Adrenal gland (tissue), 5 donors: ENCODE measurements around the gene FLT3LG.
A peak's percentile ranks its signal among the peaks of the same experiment; 100 is the strongest.

Experiments used
- CTCF ChIP-seq, 6 experiments: fragments of 450-650 bp in 4 of 6; fragments of 200-600 bp in 2 of 6; sonication (generic) in 1 of 6; IDR thresholded peaks; 1 replicate in 5 of 6; 2 replicates in 1 of 6; pipeline versions ENCODE4 v1.5.1 to v1.8.0; 2016 to 2021; ENCODE audit warnings: antibody characterized with exemption in 6 of 6, mild to moderate bottlenecking in 2 of 6, moderate library complexity in 1 of 6
- POLR2A ChIP-seq, 2 donors: fragments of 450-650 bp; IDR thresholded peaks; one replicate each; pipeline ENCODE4 v1.6.1; 2017; ENCODE audit warnings: antibody characterized with exemption in 2 of 2, mild to moderate bottlenecking in 2 of 2, moderate library complexity in 1 of 2
- donor health status: DM: no; HTN: no; CAD: no.

GRCh38 chr19:49443366-49444099, 30.5 kb upstream of the FLT3LG start:
- peak; percentile 69 to 95 (median 78) for TF ChIP-seq CTCF (IDR thresholded peaks at IDR 0.05)
- TF ChIP-seq POLR2A (IDR thresholded peaks at IDR 0.05): no peak
